Dedifferentiated amniotic fluid mesenchymal stem cell (primary cell): Measurements from ENCODE around the gene ODAD3.
A peak's percentile ranks its signal among the peaks of the same experiment; 100 is the strongest.

Experiments used
- DNase-seq: peaks from one replicate; pipeline ENCODE4 v3.0.0-alpha.2; 2016; ENCODE audit errors: extremely low spot score

The ODAD3 gene

GRCh38 chr19:11375143-11375948 lies 59.6 kb downstream of the ODAD3 start:
- DNase-seq, result no peak

GRCh38 chr19:11374433-11375142 lies 60.3 kb downstream of the ODAD3 start, which contains the start of gene SWSAP1:
Gene SWSAP1 (plus strand): TSS chr19:11374666. CDS start chr19:11374681, 15 bp downstream.
- DNase-seq, result peak; percentile 99

DNA sequence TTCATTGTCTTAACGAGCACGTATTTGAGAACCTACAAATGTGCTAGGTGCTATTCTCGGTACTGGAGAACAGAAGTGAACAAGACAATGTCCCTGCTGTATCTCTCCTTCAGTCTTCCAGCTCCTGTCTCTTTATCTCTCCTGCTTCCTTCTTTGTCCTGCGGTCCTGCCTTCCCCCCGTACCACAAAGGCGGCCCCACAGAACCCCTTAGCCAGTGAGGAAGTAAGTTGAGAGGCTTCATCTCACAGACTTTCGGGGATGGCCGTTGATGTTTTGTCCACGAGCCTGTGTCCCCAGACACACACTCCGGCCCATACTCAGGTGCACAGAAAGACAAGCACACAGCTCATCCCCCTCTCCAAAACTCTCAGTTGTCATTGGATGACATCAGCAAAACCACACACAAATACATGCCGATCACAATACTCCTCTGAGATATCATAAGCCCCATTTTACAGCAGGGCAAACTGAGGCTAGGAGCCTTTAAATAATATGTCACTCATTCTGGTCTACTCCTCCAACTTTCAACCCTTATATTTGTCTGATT lies 61.0 kb downstream of the ODAD3 start:
- no peak for DNase-seq

DNA sequence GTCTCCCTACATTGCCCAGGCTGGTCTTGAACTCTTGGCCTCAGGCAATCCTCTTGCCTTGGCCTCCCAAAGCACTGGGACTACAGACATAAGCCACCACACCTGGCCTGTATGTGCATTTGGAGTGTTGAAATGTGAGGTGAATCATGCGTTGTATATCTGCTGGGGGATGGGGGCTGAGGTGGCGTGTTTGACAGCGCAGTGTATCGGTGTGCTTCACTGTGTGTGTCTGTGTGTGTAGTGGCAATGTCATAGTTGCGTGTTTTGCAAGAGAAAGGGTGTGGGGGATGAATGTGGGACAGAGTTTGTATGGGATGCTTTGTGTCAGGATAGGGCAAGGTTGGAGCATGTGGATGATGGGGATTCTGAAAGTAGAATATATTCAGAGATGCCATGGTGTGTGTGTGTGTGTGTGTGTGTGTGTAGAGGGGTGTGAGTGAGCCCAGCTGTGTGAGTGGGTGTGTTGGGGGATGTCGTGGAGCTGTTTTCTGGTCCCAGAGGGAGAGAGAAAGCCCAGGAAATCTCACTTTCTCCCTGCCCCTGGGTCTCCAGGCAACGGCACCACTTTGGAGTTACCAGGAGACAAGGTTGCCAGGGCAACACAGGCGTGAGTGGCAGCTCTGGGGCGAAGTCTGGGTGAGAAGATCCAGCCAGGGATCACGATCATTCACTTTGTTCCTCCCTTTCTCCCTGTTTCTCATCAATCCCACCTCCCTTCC lies 61.6 kb downstream of the ODAD3 start:
- DNase-seq, result no peak

DNA sequence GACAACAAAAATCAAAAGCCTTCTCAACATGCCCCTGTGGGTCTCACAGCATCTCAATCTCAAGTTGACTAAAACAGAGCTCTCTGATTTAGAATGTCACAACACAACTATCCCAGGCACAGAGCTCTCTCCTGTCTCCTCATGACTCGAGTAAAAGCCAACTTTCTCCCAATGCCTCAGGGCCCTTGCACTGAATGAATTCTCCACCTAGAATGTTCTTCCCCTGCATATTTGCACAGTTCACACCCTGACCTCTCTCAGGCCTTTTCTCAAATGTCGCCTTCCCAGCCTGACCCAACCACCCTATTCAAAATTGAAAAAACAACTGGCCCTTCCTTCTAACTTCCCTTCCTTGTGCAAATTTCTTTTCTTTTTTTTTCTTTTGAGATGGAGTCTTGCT lies 64.2 kb downstream of the ODAD3 start:
- no peak for DNase-seq
